ENCODE results near the gene SULT1C2. TPM values are rescaled to one million over a fixed set of nuclear protein-coding genes. Genes with fewer than 3 reads are reported as not detected.

Gene SULT1C2
- total and polyA plus RNA-seq, 2 of the 4 experiments (the other 2 are of a cell fraction): 0.09 TPM; not detected in 1

DNA sequence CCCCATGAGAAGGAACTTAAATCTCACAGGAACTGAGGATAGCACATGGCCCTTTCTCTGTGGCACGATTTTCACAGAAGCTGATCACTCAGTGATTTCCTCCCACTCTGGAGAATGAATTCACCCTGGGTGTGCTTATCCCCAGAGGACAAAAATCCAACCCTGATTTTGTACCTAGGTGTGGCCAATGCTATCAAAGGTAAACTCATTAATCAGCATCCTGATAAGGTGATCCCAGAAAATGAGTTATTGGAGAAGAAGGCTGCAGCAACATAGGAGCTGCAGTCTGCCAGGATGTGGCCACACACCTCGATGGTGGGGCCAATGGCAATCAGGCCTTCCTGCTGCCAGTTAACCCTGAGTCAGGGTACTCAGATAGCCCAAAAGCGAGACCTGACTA, 8.2 kb upstream of the SULT1C2 start:
- Histone ChIP-seq H3K56ac (ENCODE audit: extremely low read depth, insufficient read depth, low read length) (no peak overlapping the region), H4K8ac (ENCODE audit: low read depth in 2 of 2, low read length in 2 of 2) (no peak overlapping the region), H4K5ac (ENCODE audit: low read depth, low read length) (no peak overlapping the region), H3K4ac (ENCODE audit: low read depth, low read length) (no peak overlapping the region), H2AFZ (replicated peaks; ENCODE audit: low read length, poor library complexity) (no peak overlapping the region), H4K91ac (ENCODE audit: insufficient read depth, low read depth, low read length) (no peak overlapping the region), H3K4me2 (ENCODE audit: low read depth, low read length) (no peak overlapping the region), H3K14ac (replicated peaks; ENCODE audit: low read depth, low read length) (no peak overlapping the region), H3K79me1 (ENCODE audit: low read depth in 1 of 2, low read length in 2 of 2) (no peaks in the 10 kb centered on the region), H3K27me3 (ENCODE audit: control insufficient read depth, insufficient read depth, low read length) (peaks cover 5% of the 10 kb centered on the region), H3K9ac (ENCODE audit: low read depth, low read length) (no peak overlapping the region), H3K27ac (ENCODE audit: insufficient read depth, low read length) (no peak overlapping the region), H4K20me1 (ENCODE audit: insufficient read depth, low read length) (no peaks in the 10 kb centered on the region), H2AK5ac (ENCODE audit: low read depth, low read length) (no peak overlapping the region), H3K18ac (ENCODE audit: low read depth, low read length) (no peak overlapping the region), H2BK20ac (ENCODE audit: low read depth, low read length) (no peak overlapping the region), H2AK9ac (replicated peaks; ENCODE audit: low read depth, low read length, poor library complexity) (no peak overlapping the region), H3K23ac (ENCODE audit: low read depth, low read length) (no peak overlapping the region), H2BK15ac (ENCODE audit: low read depth, low read length) (no peak overlapping the region), H3K9me1 (ENCODE audit: insufficient read depth, low read length) (no peaks in the 10 kb centered on the region), H2BK5ac (ENCODE audit: low read depth, low read length, poor library complexity, severe bottlenecking) (no peak overlapping the region), H3K4me1 (ENCODE audit: control insufficient read depth, insufficient read depth, low read length) (no peaks in the 10 kb centered on the region), H3K36me3 (ENCODE audit: control insufficient read depth, insufficient read depth, low read length) (no peaks in the 10 kb centered on the region), H3K4me3 (ENCODE audit: insufficient read depth, low read depth, low read length) (no peak overlapping the region), H3K9me3 (ENCODE audit: control insufficient read depth, insufficient read depth, low read length) (no peaks in the 10 kb centered on the region), H2BK120ac (ENCODE audit: low read depth, low read length) (no peak overlapping the region)
- no CpG with 5 or more reads among the region's 3 CpGs for WGBS, 2 experiments (ENCODE audit: extremely low coverage in 2 of 2, insufficient read length in 1 of 2)
- dilution Hi-C loops (cut with HindIII; ENCODE audit: low sequenced_read_pairs, unreplicated experiment) (no loop called here), intact Hi-C loops (cut with micrococcal nuclease) (no loop called here), in situ Hi-C loops (cut with MboI; ENCODE audit: low sequenced_read_pairs) (no loop called here)
- BruUV-seq (replicated peaks): no TSS peak
- CTCF ChIA-PET: no interaction called here
- POLR2A ChIA-PET (ENCODE audit: unreplicated experiment): no interaction called here
- ATAC-seq (ENCODE audit: low read depth): no peak
- DNase-seq: no peak
- no peak for TF ChIP-seq FOS (IDR thresholded peaks at IDR 0.05; ENCODE audit: low read depth, low read length)
- no peak for TF ChIP-seq POLR2A (IDR thresholded peaks at IDR 0.05; ENCODE audit: low read depth, low read length)
- TF ChIP-seq RFX5 (IDR thresholded peaks at IDR 0.05; ENCODE audit: low read depth, low read length): no peak
- TF ChIP-seq NFE2L2 (IDR thresholded peaks at IDR 0.05; ENCODE audit: low read depth, low read length): no peak
- TF ChIP-seq SMC3 (IDR thresholded peaks at IDR 0.05; ENCODE audit: low read depth, low read length): no peak
- TF ChIP-seq RCOR1 (IDR thresholded peaks at IDR 0.05; ENCODE audit: insufficient replicate concordance, low read length): no peak
- TF ChIP-seq, protein P1, sequence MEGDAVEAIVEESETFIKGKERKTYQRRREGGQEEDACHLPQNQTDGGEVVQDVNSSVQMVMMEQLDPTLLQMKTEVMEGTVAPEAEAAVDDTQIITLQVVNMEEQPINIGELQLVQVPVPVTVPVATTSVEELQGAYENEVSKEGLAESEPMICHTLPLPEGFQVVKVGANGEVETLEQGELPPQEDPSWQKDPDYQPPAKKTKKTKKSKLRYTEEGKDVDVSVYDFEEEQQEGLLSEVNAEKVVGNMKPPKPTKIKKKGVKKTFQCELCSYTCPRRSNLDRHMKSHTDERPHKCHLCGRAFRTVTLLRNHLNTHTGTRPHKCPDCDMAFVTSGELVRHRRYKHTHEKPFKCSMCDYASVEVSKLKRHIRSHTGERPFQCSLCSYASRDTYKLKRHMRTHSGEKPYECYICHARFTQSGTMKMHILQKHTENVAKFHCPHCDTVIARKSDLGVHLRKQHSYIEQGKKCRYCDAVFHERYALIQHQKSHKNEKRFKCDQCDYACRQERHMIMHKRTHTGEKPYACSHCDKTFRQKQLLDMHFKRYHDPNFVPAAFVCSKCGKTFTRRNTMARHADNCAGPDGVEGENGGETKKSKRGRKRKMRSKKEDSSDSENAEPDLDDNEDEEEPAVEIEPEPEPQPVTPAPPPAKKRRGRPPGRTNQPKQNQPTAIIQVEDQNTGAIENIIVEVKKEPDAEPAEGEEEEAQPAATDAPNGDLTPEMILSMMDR (conservative IDR thresholded peaks at IDR 0.05; ENCODE audit: low read depth, low read length): no peak
- TF ChIP-seq CHD1 (IDR thresholded peaks at IDR 0.05; ENCODE audit: low read depth, low read length): no peak
- no peak for TF ChIP-seq CEBPB (IDR thresholded peaks at IDR 0.05; ENCODE audit: low read depth, low read length)
- no peak for TF ChIP-seq RAD21 (IDR thresholded peaks at IDR 0.05; ENCODE audit: low read length)
- TF ChIP-seq BHLHE40 (IDR thresholded peaks at IDR 0.05; ENCODE audit: low read depth, low read length): no peak
- TF ChIP-seq MXI1 (IDR thresholded peaks at IDR 0.05; ENCODE audit: borderline replicate concordance, low read depth, low read length): no peak
- no peak for TF ChIP-seq MAZ (IDR thresholded peaks at IDR 0.05; ENCODE audit: borderline replicate concordance, low read depth, low read length)
